Central memory CD8-positive, alpha-beta T cell (primary cell): Measurements from ENCODE around the gene MLF2.

ENCODE experiments used
- ATAC-seq: fragments of 150-1000 bp; cut with Tn5 transposase; replicated peaks from 2 replicates; pipeline ENCODE4 v1.10.0; 2022; ENCODE audit warnings: mild to moderate bottlenecking, moderate FRiP score, moderate number of reproducible peaks; ENCODE audit not compliant: poor library complexity, severe bottlenecking; ENCODE audit errors: extremely low read depth
- DNase-seq, 2 donors: peaks; one replicate each; pipeline ENCODE4 v3.0.0; 2021; ENCODE audit warnings: low spot score in 2 of 2
- H3K27ac Mint-ChIP-seq: one replicate; pipeline ENCODE4 v1.8.0; 2022; ENCODE audit warnings: low read depth, mild to moderate bottlenecking, moderate library complexity, mixed read lengths
- H3K27me3 Mint-ChIP-seq: one replicate; pipeline ENCODE4 v1.8.0; 2022; ENCODE audit warnings: mixed read lengths
- H3K36me3 Mint-ChIP-seq: one replicate; pipeline ENCODE4 v1.8.0; 2022; ENCODE audit warnings: mild to moderate bottlenecking, moderate library complexity, mixed read lengths; ENCODE audit not compliant: insufficient read depth
- H3K4me1 Mint-ChIP-seq: one replicate; pipeline ENCODE4 v1.8.0; 2022; ENCODE audit warnings: mixed read lengths
- H3K4me3 Mint-ChIP-seq: one replicate; pipeline ENCODE4 v1.8.0; 2022; ENCODE audit warnings: mild to moderate bottlenecking, moderate library complexity, mixed read lengths
- H3K9me3 Mint-ChIP-seq: one replicate; pipeline ENCODE4 v1.8.0; 2022; ENCODE audit warnings: mixed read lengths

MLF2 gene, protein sequence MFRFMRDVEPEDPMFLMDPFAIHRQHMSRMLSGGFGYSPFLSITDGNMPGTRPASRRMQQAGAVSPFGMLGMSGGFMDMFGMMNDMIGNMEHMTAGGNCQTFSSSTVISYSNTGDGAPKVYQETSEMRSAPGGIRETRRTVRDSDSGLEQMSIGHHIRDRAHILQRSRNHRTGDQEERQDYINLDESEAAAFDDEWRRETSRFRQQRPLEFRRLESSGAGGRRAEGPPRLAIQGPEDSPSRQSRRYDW

DNA sequence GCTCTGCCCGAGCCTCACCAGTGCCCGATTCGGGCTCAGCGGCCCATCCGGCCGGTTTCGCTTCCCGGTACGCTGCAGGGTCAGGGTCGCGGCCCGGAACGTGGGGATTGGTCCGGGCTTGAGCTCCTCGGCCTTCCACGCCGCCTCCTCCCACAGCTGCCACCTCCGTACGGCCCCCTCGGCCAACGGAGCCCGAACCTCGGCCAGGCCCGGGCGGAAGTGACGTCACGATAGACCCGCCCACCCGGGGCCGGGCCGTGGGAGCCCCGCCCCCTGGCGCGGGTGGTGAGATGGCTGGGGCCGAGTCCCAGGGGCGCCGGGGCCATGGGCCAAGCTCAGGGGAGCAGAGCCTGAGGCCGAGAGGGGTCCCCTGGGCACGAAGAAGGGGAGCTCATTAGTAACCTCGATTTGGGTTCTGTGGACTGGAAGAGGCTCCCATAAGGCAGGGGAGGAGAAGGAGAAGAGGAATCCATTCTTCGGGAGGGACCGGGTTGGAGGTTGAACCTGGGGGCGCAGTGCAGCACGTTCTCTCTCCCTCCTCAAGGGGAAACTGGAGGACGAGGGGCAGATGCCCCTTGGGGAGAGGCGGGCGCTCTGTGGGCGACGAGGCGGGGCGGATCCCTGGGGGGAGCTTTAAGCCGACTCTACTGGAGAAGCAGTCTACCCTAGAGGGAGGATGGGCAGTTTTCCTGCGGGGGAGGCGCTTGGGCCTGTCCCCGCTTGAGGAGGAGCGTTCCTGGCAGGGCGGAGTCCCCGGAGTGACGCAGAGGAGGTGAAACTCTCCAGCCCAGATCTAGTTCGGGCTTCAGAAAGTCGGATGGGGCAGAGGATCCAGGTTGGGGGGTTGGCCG lies at the start of gene MLF2:
TSS of gene MLF2 (minus strand) at position 221 of the 851 bp plus-strand sequence. CDS start 807 bp downstream, outside the sequence.
- H3K4me3 Mint-ChIP-seq: peak within 1 kb of the TSS; percentile 95
- no peaks in the 10 kb centered on the region for H3K9me3 Mint-ChIP-seq
- peaks cover 28% of the 10 kb centered on the region for H3K36me3 Mint-ChIP-seq
- no peaks in the 10 kb centered on the region for H3K27me3 Mint-ChIP-seq
- ATAC-seq: peak; percentile 99
- peaks cover 27% of the 10 kb centered on the region for H3K4me1 Mint-ChIP-seq
- DNase-seq: peak; percentile 96 to 97
- peak within 1 kb of the TSS; percentile 95 for H3K27ac Mint-ChIP-seq

DNA sequence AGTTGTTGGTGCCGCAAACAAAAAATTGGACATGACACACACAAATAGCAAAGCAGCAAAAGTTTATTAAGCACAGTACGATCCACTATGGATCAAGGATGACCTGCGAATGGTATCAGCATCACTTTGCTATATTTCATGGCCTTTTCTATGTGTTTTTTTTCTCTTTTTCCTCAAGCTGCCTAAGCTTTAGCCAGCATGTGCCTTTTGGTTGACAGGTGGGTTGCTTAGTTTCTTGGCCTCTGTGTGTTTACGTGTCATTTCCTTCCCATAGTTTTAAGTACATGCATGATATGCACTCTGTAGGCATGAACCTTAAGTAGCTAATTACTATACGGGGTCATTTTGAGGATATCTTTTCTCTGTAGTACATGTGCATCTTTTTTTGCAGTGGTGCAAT lies 46.2 kb upstream of the MLF2 start:
- H3K4me3 Mint-ChIP-seq: no peak overlapping the region
- H3K27ac Mint-ChIP-seq: no peak overlapping the region
- H3K36me3 Mint-ChIP-seq: peaks cover 3% of the 10 kb centered on the region
- DNase-seq: no peak
- no peak for ATAC-seq
- no peaks in the 10 kb centered on the region for H3K4me1 Mint-ChIP-seq
- peaks cover 7% of the 10 kb centered on the region for H3K27me3 Mint-ChIP-seq
- no peaks in the 10 kb centered on the region for H3K9me3 Mint-ChIP-seq

DNA sequence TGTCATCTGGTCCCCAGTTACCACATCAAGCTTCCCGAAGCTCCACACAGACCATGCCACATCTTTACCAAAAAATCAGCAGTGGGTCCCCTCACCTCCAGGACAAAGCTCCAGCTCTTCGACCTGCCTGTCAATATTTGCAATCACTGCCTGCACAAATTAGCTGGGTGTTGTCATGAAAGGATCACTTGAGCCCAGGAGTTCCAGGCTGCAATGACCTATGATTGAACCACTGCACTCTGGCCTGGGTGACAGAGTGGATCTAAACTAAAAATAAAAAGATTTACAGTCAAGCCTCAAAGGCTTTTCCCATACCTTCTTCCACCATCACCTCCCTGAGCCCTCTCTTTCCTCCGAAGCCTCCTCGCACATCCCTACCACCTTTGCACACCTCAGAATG lies 43.6 kb upstream of the MLF2 start:
- Mint-ChIP-seq H3K9me3 (no peaks in the 10 kb centered on the region), H3K4me3 (no peak overlapping the region), H3K27ac (no peak overlapping the region), H3K27me3 (peaks cover 17% of the 10 kb centered on the region), H3K36me3 (peaks cover 3% of the 10 kb centered on the region), H3K4me1 (peaks cover 7% of the 10 kb centered on the region)
- no peak for DNase-seq
- ATAC-seq: no peak

DNA sequence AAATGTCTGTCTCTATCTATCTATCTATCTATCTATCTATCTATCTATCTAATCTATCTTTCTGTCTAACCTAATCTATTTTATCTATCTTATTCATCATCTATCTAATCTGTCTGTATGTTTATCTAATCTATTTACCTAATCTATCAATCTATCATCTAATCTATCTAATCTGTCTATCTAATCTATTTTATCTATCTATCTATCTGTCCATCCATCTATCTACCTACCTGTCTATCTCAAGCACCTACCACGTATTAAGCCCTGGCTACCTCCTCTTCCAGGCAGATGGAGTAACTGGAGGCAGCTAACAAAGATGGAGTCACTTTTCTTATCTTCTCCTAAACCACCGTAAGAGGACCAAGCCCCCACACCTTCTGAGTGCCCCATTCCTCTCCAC lies 42.1 kb upstream of the MLF2 start:
- DNase-seq (no peak), ATAC-seq (no peak)
- H3K4me3 Mint-ChIP-seq: no peak overlapping the region
- peaks cover 3% of the 10 kb centered on the region for H3K36me3 Mint-ChIP-seq
- no peaks in the 10 kb centered on the region for H3K9me3 Mint-ChIP-seq
- no peak overlapping the region for H3K27ac Mint-ChIP-seq
- peaks cover 17% of the 10 kb centered on the region for H3K27me3 Mint-ChIP-seq
- H3K4me1 Mint-ChIP-seq: peaks cover 7% of the 10 kb centered on the region

DNA sequence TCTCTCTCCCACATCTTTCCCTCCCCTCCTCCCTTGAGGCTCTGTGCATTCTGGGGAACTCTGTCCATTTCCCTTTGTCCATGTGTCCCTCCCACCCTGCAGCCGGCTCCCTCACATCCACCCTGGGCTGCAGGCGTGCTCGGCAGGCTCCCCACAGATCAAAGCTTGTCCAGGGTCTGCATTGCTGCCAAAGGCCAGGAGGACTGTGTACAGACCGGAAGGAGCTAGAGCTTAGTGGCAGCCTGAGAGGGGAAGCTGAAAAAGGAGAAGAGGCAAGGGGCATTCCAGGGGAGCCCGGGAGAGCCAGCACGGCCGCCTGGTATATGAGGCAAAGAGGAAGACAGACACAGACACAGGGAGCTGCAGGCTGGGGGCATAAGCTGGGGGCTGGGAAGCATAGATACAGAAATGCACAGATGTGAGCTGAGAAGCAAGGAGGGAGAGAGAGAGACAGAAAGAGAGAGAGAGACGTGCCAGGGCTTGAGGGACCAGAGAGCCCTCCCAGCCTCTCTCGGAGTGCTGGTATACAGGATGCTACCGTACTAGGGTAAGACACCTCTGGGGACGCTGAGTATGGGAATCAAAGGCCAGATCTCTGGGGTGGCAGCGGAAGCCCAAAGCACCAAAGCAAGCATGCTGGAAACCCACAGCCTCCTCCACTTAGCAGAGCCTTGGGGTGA lies 39.7 kb upstream of the MLF2 start:
- Mint-ChIP-seq H3K4me3 (peak overlapping the region; percentile 16), H3K27me3 (peaks cover 17% of the 10 kb centered on the region), H3K4me1 (peaks cover 7% of the 10 kb centered on the region), H3K36me3 (peaks cover 3% of the 10 kb centered on the region), H3K27ac (no peak overlapping the region), H3K9me3 (no peaks in the 10 kb centered on the region)
- ATAC-seq: peak; percentile 52
- no peak for DNase-seq

DNA sequence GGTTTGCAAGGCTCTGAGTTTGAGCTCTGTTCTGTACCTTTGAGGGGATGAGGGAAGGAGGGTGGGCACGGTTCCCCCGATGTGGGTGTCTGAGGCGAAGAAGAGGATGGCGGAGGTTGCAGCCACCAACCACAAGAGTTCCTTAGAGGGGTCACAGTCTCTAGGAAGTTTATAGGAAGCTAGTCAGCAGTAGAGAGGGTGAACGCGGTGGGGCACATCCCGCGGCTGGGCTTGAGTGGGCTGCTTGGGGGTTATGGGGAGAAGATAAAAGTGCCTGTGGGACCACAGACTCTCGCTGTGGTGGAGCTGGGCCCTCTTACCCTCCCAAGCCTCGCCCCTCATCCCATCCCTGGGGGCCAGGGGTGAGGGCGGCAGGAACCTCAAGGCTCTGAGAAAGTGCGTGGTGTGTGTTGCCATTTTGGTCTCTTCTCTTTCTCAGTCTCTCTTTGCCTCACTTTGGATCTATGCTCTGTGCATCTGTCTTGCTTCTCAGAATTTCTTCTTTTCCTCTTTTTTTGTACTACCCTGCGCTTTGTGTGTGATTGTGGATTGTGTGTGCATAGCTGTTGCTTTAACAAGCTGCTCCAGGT lies 39.1 kb upstream of the MLF2 start:
- Mint-ChIP-seq H3K4me1 (peaks cover 7% of the 10 kb centered on the region), H3K4me3 (peak overlapping the region; percentile 16), H3K9me3 (no peaks in the 10 kb centered on the region), H3K36me3 (peaks cover 3% of the 10 kb centered on the region), H3K27ac (no peak overlapping the region), H3K27me3 (peaks cover 13% of the 10 kb centered on the region)
- no peak for DNase-seq
- no peak for ATAC-seq

DNA sequence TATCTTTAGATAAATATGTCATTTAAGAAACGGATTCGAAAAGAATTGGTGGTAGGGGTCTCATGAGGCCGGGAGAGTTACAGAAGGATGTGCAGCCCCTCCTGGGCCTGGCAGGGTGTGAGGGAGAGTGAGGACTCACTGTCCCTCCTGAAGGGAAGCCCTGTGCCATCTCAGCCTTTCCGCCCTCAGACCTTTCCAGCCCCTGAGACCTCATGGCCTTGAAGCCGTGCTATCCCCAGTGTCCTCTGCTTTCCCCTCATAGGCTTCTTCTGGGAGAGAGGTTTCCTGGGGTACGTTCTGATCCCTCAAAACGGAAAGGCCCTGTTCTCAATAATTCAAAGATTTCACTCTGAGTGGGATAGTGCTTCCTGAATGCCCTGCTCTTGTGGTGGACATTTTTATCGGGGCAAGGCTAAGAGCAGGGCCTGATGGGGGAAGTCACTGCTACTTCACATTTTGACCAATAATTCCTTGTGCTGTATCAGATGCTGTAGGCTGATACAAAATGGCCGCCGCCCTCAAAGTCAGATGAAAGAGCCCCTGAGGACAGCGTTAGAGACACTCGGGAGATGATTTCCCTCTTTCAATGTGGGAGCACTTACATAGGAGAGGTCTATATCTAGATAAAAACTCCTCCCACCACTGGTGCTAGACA lies 37.7 kb upstream of the MLF2 start:
- Mint-ChIP-seq H3K27me3 (peaks cover 10% of the 10 kb centered on the region), H3K4me3 (no peak overlapping the region), H3K4me1 (peaks cover 13% of the 10 kb centered on the region), H3K36me3 (peaks cover 7% of the 10 kb centered on the region), H3K27ac (no peak overlapping the region), H3K9me3 (no peaks in the 10 kb centered on the region)
- DNase-seq: no peak
- ATAC-seq: no peak

DNA sequence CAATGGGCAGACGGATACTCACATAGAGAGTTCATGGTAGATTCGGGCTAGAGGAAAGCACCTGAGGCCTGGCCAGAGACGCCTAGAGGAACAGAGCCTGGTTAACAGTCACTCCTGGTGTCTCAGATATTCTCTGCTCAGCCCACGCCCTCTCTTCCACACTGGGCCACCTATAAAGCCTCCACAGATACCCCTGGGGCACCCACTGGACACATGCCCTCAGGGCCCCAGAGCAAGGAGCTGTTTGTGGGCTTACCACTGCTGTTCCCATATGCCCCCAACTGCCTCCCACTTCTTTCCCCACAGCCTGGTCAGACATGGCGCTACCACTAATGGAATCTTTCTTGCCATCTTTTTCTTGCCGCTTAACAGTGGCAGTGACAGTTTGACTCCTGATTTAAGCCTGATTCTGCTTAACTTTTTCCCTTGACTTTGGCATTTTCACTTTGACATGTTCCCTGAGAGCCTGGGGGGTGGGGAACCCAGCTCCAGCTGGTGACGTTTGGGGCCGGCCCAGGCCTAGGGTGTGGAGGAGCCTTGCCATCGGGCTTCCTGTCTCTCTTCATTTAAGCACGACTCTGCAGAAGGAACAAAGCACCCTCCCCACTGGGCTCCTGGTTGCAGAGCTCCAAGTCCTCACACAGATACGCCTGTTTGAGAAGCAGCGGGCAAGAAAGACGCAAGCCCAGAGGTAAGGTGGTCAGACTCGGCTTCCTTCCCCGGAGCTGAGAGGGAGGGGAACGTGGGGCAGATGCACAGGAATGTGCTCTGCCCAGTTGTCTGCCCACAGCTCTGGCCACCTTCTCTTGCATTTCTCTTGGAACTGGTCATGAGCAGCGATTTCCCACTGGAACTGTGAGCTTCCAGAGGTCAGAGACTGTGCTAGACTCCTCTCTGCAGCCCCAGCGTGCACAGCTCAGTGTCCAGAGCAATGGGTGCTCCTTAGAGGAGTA lies 36.3 kb upstream of the MLF2 start, which contains the start of gene CD4:
TSS of gene CD4 (plus strand) at position 557 of the 953 bp plus-strand sequence. CDS start 10,611 bp downstream, outside the sequence.
- Mint-ChIP-seq H3K9me3 (no peaks in the 10 kb centered on the region), H3K27me3 (peaks cover 10% of the 10 kb centered on the region), H3K4me1 (peaks cover 13% of the 10 kb centered on the region), H3K4me3 (peak within 1 kb of the TSS; percentile 8), H3K27ac (no peak within 1 kb of the TSS), H3K36me3 (peaks cover 4% of the 10 kb centered on the region)
- ATAC-seq: no peak
- no peak for DNase-seq

DNA sequence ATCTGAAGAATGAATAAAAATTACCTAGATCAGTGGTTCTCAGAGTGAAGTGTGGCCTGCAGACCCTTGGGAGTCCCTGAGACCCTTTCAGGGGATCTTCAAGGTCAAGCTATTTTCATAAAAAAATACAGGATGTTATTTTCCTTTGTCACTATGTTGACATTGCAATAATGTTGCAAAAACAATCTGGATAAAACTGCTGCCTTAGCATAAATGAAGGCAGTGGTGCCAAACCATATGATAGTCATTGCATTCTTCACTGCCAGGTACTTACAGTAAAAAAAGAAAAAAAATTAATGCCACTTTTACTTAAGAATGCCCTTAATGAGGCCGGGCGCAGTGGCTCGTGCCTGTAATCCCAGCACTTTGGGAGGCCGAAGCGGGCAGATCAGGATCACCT lies 34.4 kb upstream of the MLF2 start:
- Mint-ChIP-seq H3K4me1 (peaks cover 8% of the 10 kb centered on the region), H3K36me3 (peaks cover 4% of the 10 kb centered on the region)

DNA sequence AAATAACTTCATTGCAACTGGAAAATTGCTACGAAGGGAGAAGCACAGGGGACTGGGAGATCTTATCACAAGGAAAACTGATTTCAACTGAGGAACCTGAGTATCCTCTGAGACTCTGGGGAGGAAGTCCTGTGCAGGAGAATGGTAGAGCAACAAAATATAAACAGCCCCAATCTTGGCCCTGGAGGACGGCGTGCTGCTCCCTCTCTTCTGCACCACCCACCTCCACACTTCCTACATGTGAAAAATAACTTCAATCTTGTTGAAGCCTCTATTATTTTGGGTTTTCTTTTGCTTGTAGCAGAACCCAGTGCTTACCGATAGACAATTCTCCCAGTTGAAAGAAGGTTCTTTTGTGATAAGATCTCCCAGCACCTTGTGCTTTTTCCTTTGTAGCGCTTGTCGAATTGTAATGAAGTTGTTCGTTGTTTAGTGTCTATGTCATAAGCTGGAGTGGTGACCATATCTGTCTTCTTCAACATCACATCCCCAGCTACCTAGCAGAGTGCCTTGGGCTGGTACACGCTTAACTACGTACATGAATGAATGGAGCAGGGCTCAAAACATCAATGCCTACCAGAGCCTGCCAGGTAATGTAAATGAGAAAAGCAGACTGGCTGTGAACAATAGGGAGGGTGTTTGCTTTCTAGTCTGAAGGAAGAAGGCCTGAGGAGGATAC lies 33.6 kb upstream of the MLF2 start:
- H3K27ac Mint-ChIP-seq: no peak overlapping the region
- H3K27me3 Mint-ChIP-seq: peaks cover 6% of the 10 kb centered on the region
- H3K36me3 Mint-ChIP-seq: peaks cover 4% of the 10 kb centered on the region
- H3K4me3 Mint-ChIP-seq: no peak overlapping the region
- ATAC-seq: peak; percentile 54
- DNase-seq: no peak
- H3K4me1 Mint-ChIP-seq: peaks cover 7% of the 10 kb centered on the region
- H3K9me3 Mint-ChIP-seq: no peaks in the 10 kb centered on the region

More for the DNA sequence above, 34.4 kb upstream of the MLF2 start:
- Mint-ChIP-seq H3K27me3 (peaks cover 11% of the 10 kb centered on the region), H3K9me3 (no peaks in the 10 kb centered on the region), H3K27ac (no peak overlapping the region), H3K4me3 (no peak overlapping the region)
- no peak for ATAC-seq
- DNase-seq: no peak

DNA sequence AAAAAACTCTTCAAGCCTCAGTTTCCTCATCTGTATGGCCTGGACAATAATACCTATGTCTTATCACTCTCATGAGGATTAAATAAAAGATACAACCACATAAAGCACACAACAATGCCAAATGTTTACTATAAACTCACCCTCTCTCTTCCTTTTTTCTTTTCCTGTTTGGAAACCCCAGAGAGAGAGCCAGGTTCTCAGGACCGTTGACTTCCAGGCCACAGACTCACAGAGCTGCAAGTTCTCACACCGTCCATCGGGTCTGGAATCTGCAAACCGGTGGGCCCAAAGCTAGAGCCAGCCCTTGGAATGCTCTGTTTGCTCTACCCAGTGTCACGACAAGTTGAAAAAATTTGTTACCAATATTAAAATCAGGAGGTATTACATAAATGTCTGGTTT lies 31.8 kb upstream of the MLF2 start:
- no peaks in the 10 kb centered on the region for H3K9me3 Mint-ChIP-seq
- ATAC-seq: no peak
- peaks cover 7% of the 10 kb centered on the region for H3K4me1 Mint-ChIP-seq
- H3K27ac Mint-ChIP-seq: no peak overlapping the region
- peaks cover 6% of the 10 kb centered on the region for H3K27me3 Mint-ChIP-seq
- no peak overlapping the region for H3K4me3 Mint-ChIP-seq
- peaks cover 4% of the 10 kb centered on the region for H3K36me3 Mint-ChIP-seq
- DNase-seq: no peak
